ENCODE data around the gene ATG10.

GRCh38 chr5:82155305-82155704 is 183.5 kb downstream of the ATG10 start:
- no peak for TF ChIP-seq CTCF (IDR thresholded peaks at IDR 0.05)
- TF ChIP-seq POLR2A (IDR thresholded peaks at IDR 0.05) = no peak
- no peak for TF ChIP-seq POLR2AphosphoS5 (IDR thresholded peaks at IDR 0.05)

Measured in transverse colon (tissue), 4 donors.